Measurements from ENCODE around the gene MCTP1.

DNA sequence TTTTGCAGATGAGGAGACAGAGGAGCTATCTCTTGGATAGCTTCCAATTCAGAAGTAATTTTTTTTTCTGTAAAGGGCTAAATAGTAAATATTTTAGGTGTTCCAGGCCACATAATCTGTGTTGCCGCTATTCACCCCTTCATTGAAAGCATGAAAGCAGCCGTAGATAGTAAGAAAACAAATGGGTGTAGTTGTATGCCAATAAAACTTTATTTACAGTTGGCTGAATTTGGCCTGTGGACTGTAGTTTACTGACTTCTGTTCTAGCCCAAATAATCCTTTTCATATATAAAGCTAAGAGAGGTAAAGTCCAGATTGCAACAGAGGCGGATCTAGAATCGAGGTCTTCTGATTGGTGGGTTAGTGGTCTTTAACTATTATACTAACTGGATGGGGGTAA is 537.5 kb downstream of the MCTP1 start:
- TF ChIP-seq, protein P1, sequence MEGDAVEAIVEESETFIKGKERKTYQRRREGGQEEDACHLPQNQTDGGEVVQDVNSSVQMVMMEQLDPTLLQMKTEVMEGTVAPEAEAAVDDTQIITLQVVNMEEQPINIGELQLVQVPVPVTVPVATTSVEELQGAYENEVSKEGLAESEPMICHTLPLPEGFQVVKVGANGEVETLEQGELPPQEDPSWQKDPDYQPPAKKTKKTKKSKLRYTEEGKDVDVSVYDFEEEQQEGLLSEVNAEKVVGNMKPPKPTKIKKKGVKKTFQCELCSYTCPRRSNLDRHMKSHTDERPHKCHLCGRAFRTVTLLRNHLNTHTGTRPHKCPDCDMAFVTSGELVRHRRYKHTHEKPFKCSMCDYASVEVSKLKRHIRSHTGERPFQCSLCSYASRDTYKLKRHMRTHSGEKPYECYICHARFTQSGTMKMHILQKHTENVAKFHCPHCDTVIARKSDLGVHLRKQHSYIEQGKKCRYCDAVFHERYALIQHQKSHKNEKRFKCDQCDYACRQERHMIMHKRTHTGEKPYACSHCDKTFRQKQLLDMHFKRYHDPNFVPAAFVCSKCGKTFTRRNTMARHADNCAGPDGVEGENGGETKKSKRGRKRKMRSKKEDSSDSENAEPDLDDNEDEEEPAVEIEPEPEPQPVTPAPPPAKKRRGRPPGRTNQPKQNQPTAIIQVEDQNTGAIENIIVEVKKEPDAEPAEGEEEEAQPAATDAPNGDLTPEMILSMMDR (IDR thresholded peaks at IDR 0.05 in 2 of 3, conservative IDR thresholded peaks at IDR 0.05 in 1 of 3; ENCODE audit: borderline replicate concordance in 1 of 3, insufficient read depth in 1 of 3, low read depth in 2 of 3, low read length in 2 of 3) = no peak
- TF ChIP-seq FOSL1 (IDR thresholded peaks at IDR 0.05; ENCODE audit: low read depth) = no peak
- TF ChIP-seq CEBPB (IDR thresholded peaks at IDR 0.05; ENCODE audit: low read depth) = no peak
- no peak for TF ChIP-seq RAD21 (IDR thresholded peaks at IDR 0.05; ENCODE audit: low read depth)
- no peak for TF ChIP-seq ZFX (IDR thresholded peaks at IDR 0.05)

All from HCT116 (cell line).